Loucy (cell line): ENCODE data around the gene LDB3.

Experiments
- H2AFZ ChIP-seq: fragments of 200-600 bp; sonication (generic); 2 replicates; pipeline ENCODE4 v1.6.0; 2016; ENCODE audit warnings: antibody characterized with exemption, mild to moderate bottlenecking, low read length, moderate library complexity
- H3F3A ChIP-seq: fragments of 200-600 bp; 2 replicates; pipeline ENCODE4 v1.6.0; 2016; ENCODE audit warnings: antibody characterized with exemption, low read depth, mild to moderate bottlenecking
- H3K27me3 ChIP-seq: fragments of 200-600 bp; sonication (generic); 2 replicates; pipeline ENCODE4 v1.6.1; 2014; ENCODE audit warnings: low read length, mild to moderate bottlenecking; ENCODE audit not compliant: insufficient read depth, poor library complexity, severe bottlenecking
- H3K36me3 ChIP-seq: fragments of 200-600 bp; sonication (generic); 2 replicates; pipeline ENCODE4 v1.6.1; 2016; ENCODE audit warnings: low read length; ENCODE audit not compliant: insufficient read depth
- H3K4me1 ChIP-seq: fragments of 200-600 bp; sonication (generic); 2 replicates; pipeline ENCODE4 v1.5.1; 2014; ENCODE audit warnings: low read length, mild to moderate bottlenecking; ENCODE audit not compliant: insufficient read depth, poor library complexity, severe bottlenecking
- H3K4me2 ChIP-seq: fragments of 200-600 bp; sonication (generic); 2 replicates; pipeline ENCODE4 v1.6.0; 2014; ENCODE audit warnings: antibody characterized with exemption, low read length, low read depth, mild to moderate bottlenecking; ENCODE audit not compliant: poor library complexity, severe bottlenecking
- H3K4me3 ChIP-seq: fragments of 200-600 bp; sonication (generic); 2 replicates; pipeline ENCODE4 v1.5.1; 2014; ENCODE audit warnings: low read length, mild to moderate bottlenecking, mixed read lengths; ENCODE audit not compliant: poor library complexity, severe bottlenecking
- H3K79me2 ChIP-seq: fragments of 200-600 bp; sonication (generic); 2 replicates; pipeline ENCODE4 v1.6.1; 2014; ENCODE audit warnings: low read length; ENCODE audit not compliant: insufficient read depth
- H3K9ac ChIP-seq: fragments of 200-600 bp; sonication (generic); 2 replicates; pipeline ENCODE4 v1.6.0; 2014; ENCODE audit warnings: mild to moderate bottlenecking, low read depth, low read length, moderate library complexity; ENCODE audit not compliant: poor library complexity, severe bottlenecking
- H3K9me2 ChIP-seq: fragments of 200-600 bp; sonication (generic); replicated peaks from 2 replicates; pipeline ENCODE4 v1.6.1; 2016; ENCODE audit warnings: low read depth, low read length, mixed read lengths
- H3K9me3 ChIP-seq: fragments of 200-600 bp; sonication (generic); 2 replicates; pipeline ENCODE4 v1.6.1; 2014; ENCODE audit warnings: mild to moderate bottlenecking, antibody characterized with exemption, low read length, low read depth; ENCODE audit not compliant: insufficient read depth
- H4K20me1 ChIP-seq: fragments of 200-600 bp; sonication (generic); 2 replicates; pipeline ENCODE4 v1.6.0; 2014; ENCODE audit warnings: antibody characterized with exemption, low read length, mild to moderate bottlenecking; ENCODE audit not compliant: insufficient read depth, poor library complexity, severe bottlenecking
- CTCF ChIP-seq: fragments of 200-600 bp; sonication (generic); conservative IDR thresholded peaks from 2 replicates; pipeline ENCODE4 v1.5.1; 2014; ENCODE audit warnings: mild to moderate bottlenecking, antibody characterized with exemption, low read length
- EZH2phosphoT487 ChIP-seq: fragments of 200-600 bp; IDR thresholded peaks from 2 replicates; pipeline ENCODE4 v1.6.1; 2018; ENCODE audit warnings: antibody characterized with exemption, mild to moderate bottlenecking, moderate library complexity, borderline replicate concordance

The LDB3 gene

GRCh38 chr10:86758189-86759072 lies 90.1 kb downstream of the LDB3 start:
- Histone ChIP-seq H3K9ac (no peak overlapping the region), H3K4me3 (no peak overlapping the region), H3K27me3 (peaks cover 57% of the 10 kb centered on the region), H2AFZ (no peak overlapping the region), H3K4me2 (no peak overlapping the region), H3K4me1 (no peaks in the 10 kb centered on the region), H3K36me3 (no peaks in the 10 kb centered on the region), H3F3A (no peaks in the 10 kb centered on the region), H3K9me2 (no peaks in the 10 kb centered on the region), H4K20me1 (no peaks in the 10 kb centered on the region), H3K79me2 (no peaks in the 10 kb centered on the region), H3K9me3 (no peaks in the 10 kb centered on the region)
- TF ChIP-seq CTCF (no peak), EZH2phosphoT487 (no peak)

GRCh38 chr10:86759073-86759672 lies 90.9 kb downstream of the LDB3 start:
- Histone ChIP-seq H3K79me2 (no peaks in the 10 kb centered on the region), H3K36me3 (no peaks in the 10 kb centered on the region), H2AFZ (no peak overlapping the region), H3K9me2 (no peaks in the 10 kb centered on the region), H3K4me2 (no peak overlapping the region), H3K4me3 (no peak overlapping the region), H3K4me1 (no peaks in the 10 kb centered on the region), H3K9ac (no peak overlapping the region), H3K27me3 (peaks cover 50% of the 10 kb centered on the region), H3F3A (no peaks in the 10 kb centered on the region), H4K20me1 (no peaks in the 10 kb centered on the region), H3K9me3 (no peaks in the 10 kb centered on the region)
- no peak for TF ChIP-seq CTCF
- no peak for TF ChIP-seq EZH2phosphoT487

- Histone ChIP-seq H3K9ac (no peak overlapping the region), H3K9me3 (no peaks in the 10 kb centered on the region), H3K9me2 (no peaks in the 10 kb centered on the region), H3K4me2 (no peak overlapping the region), H3K36me3 (no peaks in the 10 kb centered on the region), H4K20me1 (no peaks in the 10 kb centered on the region), H3F3A (no peaks in the 10 kb centered on the region), H3K27me3 (peaks cover 50% of the 10 kb centered on the region), H3K4me1 (no peaks in the 10 kb centered on the region), H3K4me3 (no peak overlapping the region), H2AFZ (no peak overlapping the region), H3K79me2 (no peaks in the 10 kb centered on the region)
- no peak for TF ChIP-seq EZH2phosphoT487
- no peak for TF ChIP-seq CTCF
Observed at GRCh38 chr10:86763404-86763803, 95.1 kb downstream of the LDB3 start.
